Left lobe of liver (tissue), 2 donors: ENCODE data around the gene TYROBP. TPM values are rescaled to one million over a fixed set of nuclear protein-coding genes. Genes with fewer than 3 reads are reported as not detected.
"Not testable (repeated sequence)": the region's sequence is repeated elsewhere in the genome, so short reads cannot be mapped to it uniquely, and the experiment has no call there.

Experiments
- ATAC-seq: fragments of 200-7000 bp; cut with Tn5 transposase; one replicate; pipeline ENCODE4 v1.9.1; 2020; ENCODE audit warnings: mild to moderate bottlenecking, moderate library complexity
- DNase-seq: peaks from one replicate; pipeline ENCODE4 v3.0.0-alpha.2; 2020; ENCODE audit warnings: low spot score
- total RNA-seq: library from RNA; stranded (reverse); gene quantifications from one replicate; pipeline ENCODE4 v1.2.1, GENCODE V29; 2021
- donor health status: DM: no; HTN: no; CAD: no; lungs with moderate emphysema.
- donor health status: DM: no; HTN: yes; CAD: no.

Gene TYROBP
- total RNA-seq, 1 donor from 2014 or later = 20.2 TPM

- DNase-seq (no peak), ATAC-seq (no peak)
These were observed 6.0 kb downstream of the TYROBP start, which contains the start of gene HCST for GRCh38 chr19:35901854-35902661. Gene HCST, plus strand, starts transcription at chr19:35902529. Its CDS starts 65 bp downstream, at chr19:35902594.

- ATAC-seq (no peak), DNase-seq (no peak)
These were observed 6.9 kb downstream of the TYROBP start for GRCh38 chr19:35901055-35901644.

DNA sequence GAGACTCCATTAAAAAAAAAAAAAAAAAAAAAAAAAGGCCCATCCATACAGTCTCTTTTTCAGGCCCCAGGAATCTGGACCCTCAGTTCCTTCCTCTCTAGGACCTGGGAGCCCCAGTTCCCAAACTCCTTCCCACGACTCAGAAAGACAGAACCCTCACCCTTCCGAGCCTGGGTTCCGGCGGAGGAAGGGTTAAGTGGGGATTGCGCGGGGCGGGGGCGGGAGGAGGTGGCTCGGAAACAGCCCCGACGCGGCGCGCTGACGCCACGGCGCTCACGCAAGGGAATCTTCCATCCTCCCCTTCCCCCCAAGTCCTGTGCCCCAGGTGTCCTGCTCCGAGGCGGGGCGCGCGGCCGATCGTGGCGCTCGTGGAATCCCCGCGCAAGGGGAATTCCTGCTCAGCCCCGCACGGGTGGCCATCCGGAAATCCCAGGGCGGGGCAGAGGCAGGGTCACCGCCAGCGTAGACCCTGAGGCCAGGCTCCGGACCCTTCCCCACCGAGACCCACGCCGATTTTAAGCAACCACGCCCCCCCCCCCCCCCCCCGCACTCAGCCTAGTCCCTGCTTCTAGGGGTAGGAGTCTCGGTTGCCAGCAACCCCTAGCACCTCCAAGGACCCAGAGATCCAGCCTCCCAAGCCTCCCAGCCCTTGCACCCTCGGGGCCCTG, 8.4 kb downstream of the TYROBP start:
- ATAC-seq (peak; percentile 90), DNase-seq (peak; percentile 89)

GRCh38 chr19:35898499-35898809, 9.6 kb downstream of the TYROBP start:
- ATAC-seq = no peak

GRCh38 chr19:35897706-35898451, 10.2 kb downstream of the TYROBP start:
- DNase-seq = no peak
- no peak for ATAC-seq

More at GRCh38 chr19:35898499-35898809, 9.6 kb downstream of the TYROBP start:
- DNase-seq = no peak

GRCh38 chr19:35896643-35897040, 11.5 kb downstream of the TYROBP start:
- ATAC-seq = no peak

GRCh38 chr19:35895911-35896642, 12.0 kb downstream of the TYROBP start:
- DNase-seq = no peak
- no peak for ATAC-seq

More at GRCh38 chr19:35896643-35897040, 11.5 kb downstream of the TYROBP start:
- no peak for DNase-seq

DNA sequence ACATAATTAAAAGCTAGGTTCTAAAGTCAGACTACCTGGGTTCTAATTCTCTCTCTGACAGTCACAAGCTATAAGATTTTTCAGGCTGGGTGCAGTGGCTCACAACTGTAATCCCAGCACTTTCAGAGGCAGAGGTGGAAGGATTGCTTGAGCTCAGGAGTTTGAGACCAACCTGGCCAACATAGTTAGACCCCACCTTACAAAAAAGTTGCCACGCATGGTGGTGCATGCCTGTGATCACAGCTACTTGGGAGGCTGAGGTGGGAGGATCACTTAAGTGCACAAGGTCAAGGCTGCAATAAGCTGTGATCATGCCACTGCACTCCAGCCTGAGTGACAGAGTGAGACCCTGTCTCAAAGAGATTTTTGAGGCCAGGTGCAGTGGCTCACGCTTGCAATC, 13.8 kb downstream of the TYROBP start:
- no peak for DNase-seq
- no peak for ATAC-seq

GRCh38 chr19:35891819-35892218, 16.3 kb downstream of the TYROBP start:
- not testable (repeated sequence) for ATAC-seq, DNase-seq

GRCh38 chr19:35890113-35890650, 17.9 kb downstream of the TYROBP start:
- ATAC-seq = no peak
- DNase-seq = no peak

- DNase-seq = no peak
- no peak for ATAC-seq
These were observed 18.6 kb downstream of the TYROBP start for GRCh38 chr19:35889370-35890112.

- no peak for ATAC-seq
- DNase-seq = no peak
These were observed 19.7 kb downstream of the TYROBP start for GRCh38 chr19:35888398-35888797.

DNA sequence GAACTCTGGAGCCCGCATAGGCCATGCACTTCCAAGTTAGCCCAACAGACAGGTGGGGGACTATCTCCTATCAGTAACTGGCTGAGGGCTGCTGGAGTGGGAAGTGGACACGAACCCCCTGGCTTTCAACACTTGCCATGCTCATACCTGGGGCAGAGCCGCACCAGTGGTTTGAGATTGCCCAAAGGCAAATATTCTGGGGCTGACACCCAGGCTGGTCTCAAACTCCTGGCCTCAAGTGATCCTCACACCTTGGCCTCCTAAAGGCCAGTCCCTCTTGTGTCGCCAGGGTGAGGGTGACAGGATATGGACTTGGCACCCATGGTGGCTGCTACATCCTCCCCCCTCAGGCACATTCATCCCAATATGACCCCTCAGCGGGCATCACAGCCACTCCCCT, 20.9 kb downstream of the TYROBP start:
- no peak for DNase-seq
- ATAC-seq = no peak

DNA sequence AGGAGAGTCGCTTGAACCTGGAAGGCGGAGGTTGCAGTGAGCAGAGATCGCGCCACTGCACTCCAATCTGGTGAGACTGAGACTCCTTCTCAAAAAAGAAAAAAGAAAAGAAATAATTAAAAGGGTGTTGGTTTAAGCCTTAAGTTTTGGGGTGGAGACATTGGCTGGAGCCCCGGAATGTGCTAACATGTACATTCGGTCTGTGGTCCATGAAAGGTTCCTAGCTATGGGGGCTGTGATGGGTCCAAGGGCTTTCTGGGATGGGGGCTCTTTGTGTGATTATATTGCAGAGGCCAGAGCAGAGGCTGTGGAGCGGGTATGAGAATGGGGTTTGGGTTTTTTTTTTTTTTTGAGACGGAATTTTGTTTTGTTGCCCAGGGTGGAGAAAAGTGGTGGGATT, 22.2 kb downstream of the TYROBP start:
- no peak for ATAC-seq
- no peak for DNase-seq

DNA sequence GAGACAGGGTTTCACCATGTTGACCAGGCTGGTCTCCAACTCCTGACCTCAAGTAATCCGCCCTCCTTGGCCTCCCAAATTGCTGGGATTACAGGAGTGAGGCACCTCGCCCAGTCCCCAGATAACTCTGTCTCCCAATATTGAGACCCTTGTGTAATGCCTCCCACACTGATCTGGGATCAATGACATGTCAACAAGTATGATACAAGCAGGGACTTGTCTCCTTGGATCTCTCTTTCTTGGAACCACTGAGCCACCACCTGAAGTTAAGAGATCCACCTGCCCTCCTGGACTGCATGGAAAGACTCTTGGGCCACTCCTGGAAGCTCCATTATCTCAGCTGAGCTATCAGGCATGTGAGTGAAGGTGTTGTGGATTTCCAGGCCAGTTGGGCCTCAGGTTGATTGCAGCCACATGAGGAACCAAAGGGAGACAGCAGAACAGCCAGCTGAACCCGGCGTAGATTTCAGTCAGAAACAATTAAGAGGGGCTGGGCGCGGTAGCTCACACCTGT, 22.8 kb downstream of the TYROBP start:
- no peak for DNase-seq
- no peak for ATAC-seq

- no peak for DNase-seq
- no peak for ATAC-seq
These were observed 24.2 kb downstream of the TYROBP start for GRCh38 chr19:35883882-35884281.

DNA sequence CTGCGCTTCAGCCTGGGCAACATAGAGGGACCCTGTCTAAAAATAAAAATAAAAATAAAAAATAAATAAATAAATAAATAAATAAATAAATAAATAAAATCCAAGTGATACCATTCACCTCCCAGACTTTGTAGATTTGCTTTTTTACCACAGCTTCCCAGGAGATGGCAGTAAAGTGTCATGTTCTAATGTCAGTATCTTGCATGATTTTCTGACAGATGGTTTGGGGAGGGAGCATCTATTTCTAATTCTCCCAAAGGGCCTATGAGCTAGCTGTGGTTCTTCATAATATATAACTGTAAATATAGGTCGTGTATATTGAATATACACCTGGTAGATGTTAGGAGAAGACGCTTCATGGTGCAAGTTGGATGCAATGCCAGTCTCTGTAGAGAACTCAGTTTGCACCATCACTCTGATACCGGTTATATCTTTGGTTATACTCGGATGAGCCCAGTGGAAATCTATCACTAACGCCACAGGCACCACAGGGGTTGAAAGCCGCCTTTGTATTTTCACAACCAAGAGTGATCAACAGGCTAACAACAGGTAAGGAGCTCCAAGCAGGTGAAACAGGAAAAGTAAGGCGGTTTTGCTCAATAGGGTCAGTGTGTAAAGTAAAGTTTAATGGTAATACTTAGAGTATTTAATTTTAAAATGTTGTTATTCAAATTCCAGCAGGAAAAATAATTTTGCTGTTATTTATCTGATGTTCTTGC, 25.8 kb downstream of the TYROBP start:
- DNase-seq = no peak
- peak; percentile 80 for ATAC-seq

DNA sequence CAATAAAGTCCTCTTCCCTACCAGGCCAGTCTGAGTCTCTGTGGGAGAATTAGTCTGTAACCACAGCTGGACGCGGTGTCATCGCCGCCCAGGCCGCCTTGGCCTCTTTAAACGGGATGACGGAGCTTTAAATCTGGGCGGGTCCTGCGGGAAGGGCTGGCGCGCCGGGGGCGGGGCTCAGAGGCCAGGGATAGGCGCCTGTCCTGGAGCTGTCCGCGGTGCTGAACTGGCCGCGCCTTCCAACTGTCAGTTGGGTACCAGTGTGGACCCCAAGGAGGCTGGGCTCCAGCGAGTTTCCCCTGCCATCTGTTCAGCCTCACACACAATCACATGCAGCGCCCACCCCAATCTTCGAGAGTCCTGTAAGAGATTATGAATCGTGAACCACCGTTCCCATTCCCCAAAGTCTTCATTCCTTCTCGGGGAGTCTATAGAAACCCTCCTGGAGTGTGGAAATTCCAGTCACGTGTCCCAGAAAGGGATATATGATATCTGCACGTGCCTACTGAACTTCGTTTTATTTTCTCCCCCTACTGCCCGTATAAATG, 28.3 kb downstream of the TYROBP start:
- peak; percentile 88 for DNase-seq

More for the DNA sequence above, 28.3 kb downstream of the TYROBP start:
- ATAC-seq = peak; percentile 99
